ENCODE results near the gene LRRC47.

DNA sequence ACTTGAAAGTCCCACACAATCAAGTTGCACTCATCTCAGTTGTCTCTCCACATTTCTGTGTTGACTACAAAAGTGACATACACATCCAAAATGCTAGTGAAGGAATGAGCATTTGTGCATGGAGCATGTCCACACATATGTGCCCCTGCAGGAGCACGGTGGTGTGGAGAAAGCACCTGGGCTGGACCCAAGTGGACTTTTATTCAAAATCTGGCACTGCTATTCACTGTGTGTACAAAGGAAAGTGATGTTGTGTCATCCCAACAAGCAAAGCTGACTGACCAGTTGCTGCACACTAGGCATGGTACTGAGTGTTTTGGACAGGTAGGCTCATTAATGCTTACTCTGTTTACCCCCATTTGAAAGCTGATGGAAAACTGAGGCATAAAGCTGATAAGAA lies 41.4 kb upstream of the LRRC47 start:
- TF ChIP-seq, protein P1, sequence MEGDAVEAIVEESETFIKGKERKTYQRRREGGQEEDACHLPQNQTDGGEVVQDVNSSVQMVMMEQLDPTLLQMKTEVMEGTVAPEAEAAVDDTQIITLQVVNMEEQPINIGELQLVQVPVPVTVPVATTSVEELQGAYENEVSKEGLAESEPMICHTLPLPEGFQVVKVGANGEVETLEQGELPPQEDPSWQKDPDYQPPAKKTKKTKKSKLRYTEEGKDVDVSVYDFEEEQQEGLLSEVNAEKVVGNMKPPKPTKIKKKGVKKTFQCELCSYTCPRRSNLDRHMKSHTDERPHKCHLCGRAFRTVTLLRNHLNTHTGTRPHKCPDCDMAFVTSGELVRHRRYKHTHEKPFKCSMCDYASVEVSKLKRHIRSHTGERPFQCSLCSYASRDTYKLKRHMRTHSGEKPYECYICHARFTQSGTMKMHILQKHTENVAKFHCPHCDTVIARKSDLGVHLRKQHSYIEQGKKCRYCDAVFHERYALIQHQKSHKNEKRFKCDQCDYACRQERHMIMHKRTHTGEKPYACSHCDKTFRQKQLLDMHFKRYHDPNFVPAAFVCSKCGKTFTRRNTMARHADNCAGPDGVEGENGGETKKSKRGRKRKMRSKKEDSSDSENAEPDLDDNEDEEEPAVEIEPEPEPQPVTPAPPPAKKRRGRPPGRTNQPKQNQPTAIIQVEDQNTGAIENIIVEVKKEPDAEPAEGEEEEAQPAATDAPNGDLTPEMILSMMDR (IDR thresholded peaks at IDR 0.05; ENCODE audit: insufficient read depth, low read length) = no peak
- TF ChIP-seq, protein P2, sequence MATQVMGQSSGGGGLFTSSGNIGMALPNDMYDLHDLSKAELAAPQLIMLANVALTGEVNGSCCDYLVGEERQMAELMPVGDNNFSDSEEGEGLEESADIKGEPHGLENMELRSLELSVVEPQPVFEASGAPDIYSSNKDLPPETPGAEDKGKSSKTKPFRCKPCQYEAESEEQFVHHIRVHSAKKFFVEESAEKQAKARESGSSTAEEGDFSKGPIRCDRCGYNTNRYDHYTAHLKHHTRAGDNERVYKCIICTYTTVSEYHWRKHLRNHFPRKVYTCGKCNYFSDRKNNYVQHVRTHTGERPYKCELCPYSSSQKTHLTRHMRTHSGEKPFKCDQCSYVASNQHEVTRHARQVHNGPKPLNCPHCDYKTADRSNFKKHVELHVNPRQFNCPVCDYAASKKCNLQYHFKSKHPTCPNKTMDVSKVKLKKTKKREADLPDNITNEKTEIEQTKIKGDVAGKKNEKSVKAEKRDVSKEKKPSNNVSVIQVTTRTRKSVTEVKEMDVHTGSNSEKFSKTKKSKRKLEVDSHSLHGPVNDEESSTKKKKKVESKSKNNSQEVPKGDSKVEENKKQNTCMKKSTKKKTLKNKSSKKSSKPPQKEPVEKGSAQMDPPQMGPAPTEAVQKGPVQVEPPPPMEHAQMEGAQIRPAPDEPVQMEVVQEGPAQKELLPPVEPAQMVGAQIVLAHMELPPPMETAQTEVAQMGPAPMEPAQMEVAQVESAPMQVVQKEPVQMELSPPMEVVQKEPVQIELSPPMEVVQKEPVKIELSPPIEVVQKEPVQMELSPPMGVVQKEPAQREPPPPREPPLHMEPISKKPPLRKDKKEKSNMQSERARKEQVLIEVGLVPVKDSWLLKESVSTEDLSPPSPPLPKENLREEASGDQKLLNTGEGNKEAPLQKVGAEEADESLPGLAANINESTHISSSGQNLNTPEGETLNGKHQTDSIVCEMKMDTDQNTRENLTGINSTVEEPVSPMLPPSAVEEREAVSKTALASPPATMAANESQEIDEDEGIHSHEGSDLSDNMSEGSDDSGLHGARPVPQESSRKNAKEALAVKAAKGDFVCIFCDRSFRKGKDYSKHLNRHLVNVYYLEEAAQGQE (IDR thresholded peaks at IDR 0.05; ENCODE audit: insufficient replicate concordance, low read depth) = no peak

Measured in HL-60 (cell line).